ENCODE measurements around the gene MEGF11. TPM values are rescaled to one million over a fixed set of nuclear protein-coding genes. Genes with fewer than 3 reads are reported as not detected.
"Not testable (repeated sequence)": the region's sequence is repeated elsewhere in the genome, so short reads cannot be mapped to it uniquely, and the experiment has no call there.

Gene MEGF11
- total RNA-seq, 4 donors from 2014 or later = 0.97 to 10.6 (median 4.0) TPM

GRCh38 chr15:66252685-66253417 is 699 bp downstream of the MEGF11 start:
- DNase-seq (ENCODE audit: low spot score in 2 of 2) = no peak

GRCh38 chr15:66251790-66252684 is 1.5 kb downstream of the MEGF11 start:
- no peak for DNase-seq (ENCODE audit: low spot score in 2 of 2)

More at GRCh38 chr15:66252685-66253417, 699 bp downstream of the MEGF11 start:
- WGBS, 2 donors = 1% methylated on average over 18 to 23 of the region's 64 CpGs
- H3K4me3 ChIP-seq (ENCODE audit: low read depth, poor library complexity, severe bottlenecking) = peak overlapping the region; percentile 11
- intact Hi-C loops (cut with DNase I; ENCODE audit: low total_unique reads) = no loop called here
- TF ChIP-seq CTCF (IDR thresholded peaks at IDR 0.05) (no peak), POLR2A (IDR thresholded peaks at IDR 0.05) (no peak)

GRCh38 chr15:66251065-66251789 is 2.3 kb downstream of the MEGF11 start:
- no peak for TF ChIP-seq CTCF (IDR thresholded peaks at IDR 0.05)
- TF ChIP-seq POLR2A (IDR thresholded peaks at IDR 0.05) = no peak
- intact Hi-C loops (cut with DNase I; ENCODE audit: low total_unique reads) = no loop called here
- WGBS, 2 donors = 65 to 70% methylated on average over 10 of the region's 10 CpGs
- no peak overlapping the region for H3K4me3 ChIP-seq (ENCODE audit: low read depth, poor library complexity, severe bottlenecking)
- DNase-seq (ENCODE audit: low spot score in 2 of 2) = no peak

More at GRCh38 chr15:66251790-66252684, 1.5 kb downstream of the MEGF11 start:
- TF ChIP-seq POLR2A (IDR thresholded peaks at IDR 0.05) (no peak), CTCF (IDR thresholded peaks at IDR 0.05) (no peak)
- 4 to 15% methylated on average over 21 to 70 of the region's 72 CpGs for WGBS, 2 donors
- intact Hi-C loops (cut with DNase I; ENCODE audit: low total_unique reads) = no loop called here
- H3K4me3 ChIP-seq (ENCODE audit: low read depth, poor library complexity, severe bottlenecking) = peak overlapping the region; percentile 11

GRCh38 chr15:66249605-66250174 is 3.9 kb downstream of the MEGF11 start:
- DNase-seq (ENCODE audit: low spot score in 2 of 2) = no peak
- 87 to 90% methylated on average over 2 of the region's 2 CpGs for WGBS, 2 donors
- intact Hi-C loops (cut with DNase I; ENCODE audit: low total_unique reads) = no loop called here
- no peak for TF ChIP-seq POLR2A (IDR thresholded peaks at IDR 0.05)
- TF ChIP-seq CTCF (IDR thresholded peaks at IDR 0.05) = no peak
- H3K4me3 ChIP-seq (ENCODE audit: low read depth, poor library complexity, severe bottlenecking) = no peak overlapping the region

GRCh38 chr15:66246937-66247336 is 6.6 kb downstream of the MEGF11 start:
- H3K4me3 ChIP-seq (ENCODE audit: low read depth, poor library complexity, severe bottlenecking) = no peak overlapping the region
- WGBS, 2 donors = 55 to 68% methylated on average over 1 of the region's 1 CpG
- intact Hi-C loops (cut with DNase I; ENCODE audit: low total_unique reads) = no loop called here
- DNase-seq (ENCODE audit: low spot score in 2 of 2) = no peak
- TF ChIP-seq POLR2A (IDR thresholded peaks at IDR 0.05) (no peak), CTCF (IDR thresholded peaks at IDR 0.05) (no peak)

GRCh38 chr15:66245832-66246231 is 7.7 kb downstream of the MEGF11 start:
- intact Hi-C loops (cut with DNase I; ENCODE audit: low total_unique reads); H3K4me3 ChIP-seq (ENCODE audit: low read depth, poor library complexity, severe bottlenecking); DNase-seq (ENCODE audit: low spot score in 2 of 2): not testable (repeated sequence)
- 79 to 98% methylated on average over 5 of the region's 5 CpGs for WGBS, 2 donors
